Mammary epithelial cell (primary cell): ENCODE data around the gene MSANTD3.

Source experiments
- CTCF ChIP-seq, 2 donors: IDR thresholded peaks in 1 of 2; conservative IDR thresholded peaks in 1 of 2; 2 replicates each; pipeline ENCODE4 v1.5.1; 2011 to 2012; ENCODE audit warnings: inconsistent platforms in 2 of 2, low read length in 2 of 2, mild to moderate bottlenecking in 2 of 2, control low read depth in 1 of 2, low read depth in 1 of 2; ENCODE audit not compliant: insufficient read depth in 1 of 2; ENCODE audit errors: extremely low read depth in 1 of 2
- EZH2 ChIP-seq: IDR thresholded peaks from 2 replicates; pipeline ENCODE4 v1.6.1; 2012; ENCODE audit warnings: low read length, inconsistent platforms, borderline replicate concordance

- TF ChIP-seq CTCF (conservative IDR thresholded peaks at IDR 0.05 in 1 of 2, IDR thresholded peaks at IDR 0.05 in 1 of 2; ENCODE audit: extremely low read depth in 1 of 2, insufficient read depth in 1 of 2, low read depth in 1 of 2, low read length in 2 of 2) (peak in 1 of 2 donors; percentile 22), EZH2 (no peak)
These were observed 45.9 kb downstream of the MSANTD3 start, which contains the start of gene TMEFF1 for GRCh38 chr9:100472788-100473275.
